Activated T-helper 2 cell treated with anti-CD3 and anti-CD28 coated beads, Interferon-gamma antibody, Interleukin-2, Interleukin-4, amounts not matched to agents 10 μg/mL and 5 μg/mL and 100 μg/mL, durations not matched to agents 14 hours and 24 hours and 36 hours (primary cell): ENCODE measurements around the gene CHST15. TPM values are rescaled to one million over a fixed set of nuclear protein-coding genes. Genes with fewer than 3 reads are reported as not detected.
A peak's percentile ranks its signal among the peaks of the same experiment; 100 is the strongest.

Source experiments
- DNase-seq: peaks from one replicate; pipeline ENCODE4 v3.0.0; 2021; ENCODE audit warnings: low spot score
- H3K27ac Mint-ChIP-seq: one replicate; pipeline ENCODE4 v1.8.0; 2021; ENCODE audit warnings: mixed read lengths
- H3K27me3 Mint-ChIP-seq: one replicate; pipeline ENCODE4 v1.8.0; 2021; ENCODE audit warnings: low read depth, mixed read lengths
- H3K36me3 Mint-ChIP-seq: one replicate; pipeline ENCODE4 v1.8.0; 2021; ENCODE audit warnings: low read depth, mixed read lengths
- H3K4me1 Mint-ChIP-seq: one replicate; pipeline ENCODE4 v1.8.0; 2021; ENCODE audit warnings: low read depth, mixed read lengths
- H3K4me3 Mint-ChIP-seq: one replicate; pipeline ENCODE4 v1.8.0; 2021; ENCODE audit warnings: low read depth, mild to moderate bottlenecking, moderate library complexity, mixed read lengths
- H3K9me3 Mint-ChIP-seq: one replicate; pipeline ENCODE4 v1.8.0; 2021; ENCODE audit warnings: mixed read lengths
- intact Hi-C: fragments of 100-400 bp; cut with micrococcal nuclease; formaldehyde crosslinking; loops from one replicate; pipeline ENCODE4 v1.15.1; 2023
- total RNA-seq: library from RNA; stranded (reverse); gene quantifications from 2 replicates; pipeline ENCODE4 v1.2.3, GENCODE V29; 2022

Gene CHST15
- total RNA-seq, 1 donor from 2014 or later: not detected

DNA sequence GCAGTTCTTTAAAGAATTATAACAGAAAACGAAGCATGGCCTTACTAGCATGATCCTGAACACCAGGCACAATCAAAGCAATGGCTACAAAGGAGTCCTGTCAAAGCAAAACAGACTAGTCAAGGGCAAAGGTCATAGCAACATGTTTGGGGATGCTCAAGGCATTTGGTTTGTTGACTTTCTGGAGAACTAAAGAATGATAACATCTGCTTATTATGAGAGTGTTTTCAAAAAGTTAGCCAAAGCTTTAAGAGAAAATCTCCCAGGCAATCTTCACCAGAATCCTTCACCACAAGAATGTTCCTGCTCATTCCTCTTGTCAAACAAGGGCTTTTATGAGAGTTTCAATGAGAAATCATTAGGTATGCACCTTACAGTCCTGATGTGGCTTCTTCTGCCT is 106.7 kb downstream of the CHST15 start:
- intact Hi-C loops: no loop called here
- Mint-ChIP-seq H3K9me3 (no peaks in the 10 kb centered on the region), H3K4me1 (no peaks in the 10 kb centered on the region), H3K36me3 (no peaks in the 10 kb centered on the region), H3K27ac (no peak overlapping the region), H3K4me3 (no peak overlapping the region), H3K27me3 (peaks cover 35% of the 10 kb centered on the region)
- DNase-seq: no peak

DNA sequence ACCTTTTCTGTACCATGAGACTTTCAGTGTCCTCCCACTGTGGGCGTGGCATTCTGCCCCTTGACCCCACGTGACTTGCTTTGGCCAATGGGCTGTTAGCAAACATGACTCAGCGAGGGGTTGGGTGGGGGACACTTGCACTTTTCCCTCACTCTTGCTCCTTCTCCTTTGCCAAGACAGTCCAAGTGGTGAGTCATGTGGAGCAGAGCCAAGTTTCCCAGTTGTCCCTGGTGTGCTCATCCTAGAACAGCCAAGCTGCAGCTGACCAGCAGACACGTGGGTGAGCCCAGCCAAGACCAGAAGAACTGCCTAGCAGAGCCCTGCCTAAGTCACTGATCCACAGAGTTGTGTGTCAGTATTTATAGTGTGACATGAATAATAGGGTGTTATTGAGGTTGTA is 119.0 kb downstream of the CHST15 start:
- Mint-ChIP-seq H3K36me3 (no peaks in the 10 kb centered on the region), H3K27me3 (peaks cover 49% of the 10 kb centered on the region), H3K4me3 (no peak overlapping the region), H3K4me1 (no peaks in the 10 kb centered on the region), H3K9me3 (no peaks in the 10 kb centered on the region), H3K27ac (no peak overlapping the region)
- no peak for DNase-seq
- intact Hi-C loops: no loop called here

DNA sequence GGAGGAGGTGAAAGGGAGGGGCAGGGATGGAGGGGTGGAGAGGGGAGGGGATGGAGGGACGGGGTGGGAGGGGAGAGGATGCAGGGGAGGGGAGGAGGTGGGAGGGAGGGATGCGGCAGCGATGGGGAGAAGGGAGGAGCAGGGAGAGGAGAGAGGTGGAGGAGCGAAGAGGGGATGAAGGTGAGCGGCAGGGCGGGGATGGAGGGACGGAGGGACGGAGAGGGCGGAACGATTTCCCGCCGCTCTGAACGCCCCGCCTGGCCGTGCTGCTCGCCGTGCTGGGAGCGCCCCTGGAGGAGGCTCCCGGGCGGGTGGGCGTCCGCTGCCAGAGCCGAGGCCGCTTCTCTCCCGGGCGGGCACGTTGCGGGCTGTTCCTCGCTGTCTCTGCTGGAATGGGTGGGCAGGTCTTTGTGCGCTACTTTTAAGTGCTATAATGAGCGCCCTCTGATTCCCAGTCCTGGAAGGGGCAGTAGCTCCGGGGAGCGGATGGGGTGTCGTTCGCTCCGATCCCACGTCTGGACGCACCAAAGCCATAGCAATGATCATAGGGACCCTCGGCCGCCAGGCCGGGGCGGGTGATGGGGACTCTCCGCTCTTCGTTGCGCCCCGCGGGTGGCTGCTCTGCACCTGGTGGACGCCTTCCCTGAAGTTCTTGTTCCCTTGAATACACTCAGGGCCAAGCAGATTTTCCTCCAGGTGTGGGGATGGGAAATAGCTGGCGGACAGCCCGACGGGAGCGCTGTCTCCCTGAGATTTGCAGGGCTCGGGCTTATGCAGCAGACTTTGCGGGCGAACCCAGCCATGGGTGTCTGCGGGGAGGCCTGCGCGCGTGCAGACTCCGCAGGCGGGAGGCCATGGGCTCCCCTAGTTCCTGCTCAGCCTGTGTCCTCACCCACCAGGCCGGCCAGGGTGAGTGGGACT is 120.7 kb downstream of the CHST15 start:
- peaks cover 51% of the 10 kb centered on the region for H3K27me3 Mint-ChIP-seq
- intact Hi-C loops: no loop called here
- no peaks in the 10 kb centered on the region for H3K9me3 Mint-ChIP-seq
- no peaks in the 10 kb centered on the region for H3K4me1 Mint-ChIP-seq
- no peaks in the 10 kb centered on the region for H3K36me3 Mint-ChIP-seq
- no peak overlapping the region for H3K27ac Mint-ChIP-seq
- DNase-seq: no peak
- H3K4me3 Mint-ChIP-seq: no peak overlapping the region

DNA sequence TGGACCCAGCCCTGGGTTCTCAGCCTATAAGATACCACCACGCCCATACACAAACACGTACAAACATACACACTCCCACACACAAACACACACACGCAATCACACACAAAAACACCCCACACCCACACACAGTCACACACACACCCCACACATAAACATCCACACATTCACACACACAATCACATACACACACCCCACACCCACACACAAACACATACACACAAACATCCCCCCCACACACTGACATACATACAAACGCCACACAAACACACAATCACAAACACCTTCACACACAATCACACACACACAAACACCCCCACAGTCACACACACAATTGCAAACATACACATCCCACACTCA is 122.5 kb downstream of the CHST15 start:
- peaks cover 50% of the 10 kb centered on the region for H3K27me3 Mint-ChIP-seq
- H3K4me1 Mint-ChIP-seq: no peaks in the 10 kb centered on the region
- H3K36me3 Mint-ChIP-seq: no peaks in the 10 kb centered on the region
- H3K27ac Mint-ChIP-seq: no peak overlapping the region
- H3K9me3 Mint-ChIP-seq: no peaks in the 10 kb centered on the region
- no peak for DNase-seq
- intact Hi-C loops: no loop called here
- H3K4me3 Mint-ChIP-seq: no peak overlapping the region

DNA sequence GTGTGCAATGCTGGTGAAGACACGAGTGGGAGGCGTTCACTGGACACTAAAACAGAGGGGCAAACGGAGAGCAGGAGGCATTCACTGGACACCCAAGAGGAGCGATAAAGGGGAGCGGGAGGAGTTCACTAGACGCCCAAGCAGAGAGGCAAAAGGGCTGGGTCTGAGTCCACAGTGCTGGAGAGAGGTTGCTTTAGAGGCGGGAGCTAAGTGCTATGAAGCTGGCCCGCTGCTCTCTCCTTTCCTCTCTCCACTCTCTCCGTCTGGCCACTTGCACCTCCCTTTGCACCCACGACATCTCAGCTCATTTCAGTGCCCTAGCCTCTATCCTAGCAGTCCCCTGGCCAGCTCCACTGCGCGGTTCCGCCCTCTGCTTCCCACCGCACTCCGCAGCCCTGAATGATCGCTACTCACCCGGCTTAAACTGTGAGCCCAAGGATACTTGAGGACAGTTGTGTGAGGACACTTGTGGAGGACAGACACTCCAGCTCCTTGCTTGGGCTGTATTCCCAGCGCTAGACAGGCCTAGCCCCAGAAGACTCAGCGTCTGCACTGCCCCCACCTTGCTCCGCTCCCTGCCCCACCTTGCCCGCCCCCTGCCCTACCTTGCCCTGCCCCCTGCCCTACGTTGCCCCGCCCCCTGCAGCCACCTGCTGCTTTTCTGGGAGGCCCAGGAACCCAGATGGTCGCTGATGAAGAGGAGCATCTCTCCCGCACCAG is 123.0 kb downstream of the CHST15 start:
- H3K4me1 Mint-ChIP-seq: no peaks in the 10 kb centered on the region
- no peak for DNase-seq
- no peak overlapping the region for H3K4me3 Mint-ChIP-seq
- intact Hi-C loops: no loop called here
- no peaks in the 10 kb centered on the region for H3K9me3 Mint-ChIP-seq
- H3K27me3 Mint-ChIP-seq: peaks cover 49% of the 10 kb centered on the region
- no peaks in the 10 kb centered on the region for H3K36me3 Mint-ChIP-seq
- H3K27ac Mint-ChIP-seq: no peak overlapping the region

DNA sequence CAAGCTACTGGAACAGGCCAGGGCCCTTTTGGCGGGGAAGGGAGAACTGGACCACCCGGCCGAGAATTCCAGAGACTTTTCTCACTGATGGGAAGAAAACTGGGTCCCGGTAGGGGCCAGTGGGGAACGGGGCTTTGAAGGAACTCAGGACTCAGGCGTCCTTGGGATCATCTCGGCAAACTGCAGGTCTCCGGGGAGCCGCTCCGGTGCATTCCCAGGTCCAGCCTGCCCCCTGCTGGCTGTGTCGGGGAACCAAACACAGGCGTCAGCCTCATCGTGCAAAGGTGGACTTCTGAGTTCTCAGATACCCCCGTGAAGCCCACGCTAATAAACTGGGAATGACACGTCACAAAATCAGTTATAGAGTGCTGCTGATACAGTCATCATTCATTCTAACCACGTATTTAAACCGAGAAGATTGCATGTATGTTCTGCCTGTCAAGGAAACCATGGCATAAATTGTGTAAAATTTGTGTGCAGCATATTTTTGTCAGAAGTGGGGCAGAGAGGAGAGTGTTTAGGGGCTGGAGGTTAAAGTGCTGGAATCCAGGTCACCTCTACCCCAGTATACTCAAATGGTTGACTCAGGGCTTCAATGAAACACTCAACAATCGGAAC is 125.7 kb downstream of the CHST15 start:
- no peaks in the 10 kb centered on the region for H3K36me3 Mint-ChIP-seq
- H3K27me3 Mint-ChIP-seq: peaks cover 25% of the 10 kb centered on the region
- H3K9me3 Mint-ChIP-seq: no peaks in the 10 kb centered on the region
- H3K4me1 Mint-ChIP-seq: no peaks in the 10 kb centered on the region
- H3K27ac Mint-ChIP-seq: no peak overlapping the region
- peak; percentile 19 for DNase-seq
- intact Hi-C loops: loop anchor here (1.0 to 5.0 kb wide), 2 partner anchors 385 to 835 kb away; no protein-coding TSS in a partner anchor
- H3K4me3 Mint-ChIP-seq: no peak overlapping the region

DNA sequence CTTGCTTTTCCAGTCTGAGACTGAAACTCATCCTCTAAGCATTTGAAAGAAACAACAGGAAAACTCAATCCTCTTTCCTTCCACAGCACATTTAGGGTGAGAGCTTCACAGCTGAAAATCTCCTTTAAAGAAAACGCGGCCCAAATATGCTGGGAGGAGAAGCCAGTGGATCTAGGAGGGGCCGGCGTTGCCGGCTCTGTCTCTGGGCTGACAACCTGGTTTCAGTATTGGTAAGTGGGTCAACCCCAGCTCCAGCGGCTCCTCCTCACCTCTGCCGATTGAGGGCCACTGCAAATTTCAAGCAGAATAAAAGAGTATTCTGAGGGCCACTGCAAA is 126.5 kb downstream of the CHST15 start:
- DNase-seq: no peak
- intact Hi-C loops: loop anchor here (1.0 to 5.0 kb wide), 2 partner anchors 385 to 835 kb away; no protein-coding TSS in a partner anchor
- Mint-ChIP-seq H3K9me3 (no peaks in the 10 kb centered on the region), H3K27me3 (peaks cover 23% of the 10 kb centered on the region), H3K4me1 (no peaks in the 10 kb centered on the region), H3K27ac (no peak overlapping the region), H3K4me3 (no peak overlapping the region), H3K36me3 (no peaks in the 10 kb centered on the region)

DNA sequence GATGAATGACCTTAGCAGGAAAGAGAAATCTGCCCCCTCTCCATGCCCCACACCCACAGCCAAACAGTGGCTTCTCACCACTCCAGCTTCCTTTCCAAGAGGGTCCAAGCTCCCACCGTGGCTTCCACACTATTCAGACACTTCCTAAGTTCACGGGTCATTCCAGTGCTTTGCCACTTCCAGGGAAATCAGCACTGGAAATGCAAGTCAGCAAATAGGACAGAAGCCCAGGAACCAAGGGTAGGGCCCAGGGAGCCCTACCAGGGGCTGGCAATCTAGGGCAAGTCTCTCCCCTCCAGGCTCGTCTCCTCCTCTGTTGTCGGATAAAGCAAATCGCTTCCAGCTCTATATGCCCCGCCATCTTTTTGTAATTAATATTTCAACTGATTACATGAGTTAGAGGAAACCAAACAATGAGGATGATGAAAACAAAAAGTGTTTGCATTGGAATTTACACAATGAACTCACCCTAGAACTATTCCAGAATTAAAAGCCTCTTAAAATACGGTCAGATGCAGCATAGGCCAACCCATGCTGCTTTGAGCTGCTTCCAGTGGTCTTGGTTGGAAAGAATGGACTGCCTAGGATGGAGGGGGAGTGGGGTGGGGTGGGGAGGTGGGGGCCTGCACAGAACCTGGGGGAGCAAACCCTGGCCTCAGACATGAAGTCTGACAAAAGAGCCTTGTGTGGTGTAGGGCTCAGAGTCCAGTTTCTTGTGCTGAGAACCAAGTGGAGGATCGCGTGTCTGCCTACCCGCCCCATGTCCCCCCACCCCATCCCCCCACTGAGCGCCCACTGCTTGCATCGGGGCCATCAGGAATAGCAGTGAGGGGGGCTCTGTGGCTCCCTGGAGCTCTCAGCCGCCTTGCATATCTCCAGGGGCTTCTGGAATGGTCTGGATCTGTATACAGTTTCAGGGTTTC is 127.2 kb downstream of the CHST15 start:
- intact Hi-C loops: loop anchor here (5.0 kb wide), 1 partner anchor 834 kb away; no protein-coding TSS in a partner anchor
- H3K27ac Mint-ChIP-seq: no peak overlapping the region

DNA sequence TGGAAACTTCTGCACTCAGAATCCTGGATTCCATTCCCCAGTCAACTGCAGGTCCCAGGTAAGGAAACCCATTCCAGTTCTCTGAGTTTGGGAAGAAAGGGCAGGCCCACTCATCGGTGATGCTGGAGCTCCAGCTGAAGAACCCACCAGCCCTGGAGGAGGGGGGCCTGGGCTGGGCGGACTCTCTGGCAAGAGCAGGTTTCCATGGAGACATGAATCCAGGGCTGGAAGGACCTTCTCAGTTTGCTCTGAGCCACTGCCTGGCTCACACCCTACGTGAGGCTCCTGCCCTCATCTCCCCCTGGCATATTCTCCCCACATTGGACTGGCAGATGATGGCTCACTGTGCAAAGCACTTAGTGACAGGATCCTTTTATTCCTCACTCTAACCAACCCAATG is 128.4 kb downstream of the CHST15 start:
- H3K36me3 Mint-ChIP-seq: no peaks in the 10 kb centered on the region
- H3K4me1 Mint-ChIP-seq: no peaks in the 10 kb centered on the region
- no peak overlapping the region for H3K4me3 Mint-ChIP-seq
- H3K9me3 Mint-ChIP-seq: no peaks in the 10 kb centered on the region
- intact Hi-C loops: loop anchor here (5.0 kb wide), 1 partner anchor 833 kb away; no protein-coding TSS in a partner anchor
- peaks cover 11% of the 10 kb centered on the region for H3K27me3 Mint-ChIP-seq
- H3K27ac Mint-ChIP-seq: no peak overlapping the region
- no peak for DNase-seq

More for the DNA sequence above, 127.2 kb downstream of the CHST15 start:
- Mint-ChIP-seq H3K4me1 (no peaks in the 10 kb centered on the region), H3K27me3 (peaks cover 17% of the 10 kb centered on the region), H3K4me3 (no peak overlapping the region), H3K9me3 (no peaks in the 10 kb centered on the region), H3K36me3 (no peaks in the 10 kb centered on the region)
- no peak for DNase-seq

DNA sequence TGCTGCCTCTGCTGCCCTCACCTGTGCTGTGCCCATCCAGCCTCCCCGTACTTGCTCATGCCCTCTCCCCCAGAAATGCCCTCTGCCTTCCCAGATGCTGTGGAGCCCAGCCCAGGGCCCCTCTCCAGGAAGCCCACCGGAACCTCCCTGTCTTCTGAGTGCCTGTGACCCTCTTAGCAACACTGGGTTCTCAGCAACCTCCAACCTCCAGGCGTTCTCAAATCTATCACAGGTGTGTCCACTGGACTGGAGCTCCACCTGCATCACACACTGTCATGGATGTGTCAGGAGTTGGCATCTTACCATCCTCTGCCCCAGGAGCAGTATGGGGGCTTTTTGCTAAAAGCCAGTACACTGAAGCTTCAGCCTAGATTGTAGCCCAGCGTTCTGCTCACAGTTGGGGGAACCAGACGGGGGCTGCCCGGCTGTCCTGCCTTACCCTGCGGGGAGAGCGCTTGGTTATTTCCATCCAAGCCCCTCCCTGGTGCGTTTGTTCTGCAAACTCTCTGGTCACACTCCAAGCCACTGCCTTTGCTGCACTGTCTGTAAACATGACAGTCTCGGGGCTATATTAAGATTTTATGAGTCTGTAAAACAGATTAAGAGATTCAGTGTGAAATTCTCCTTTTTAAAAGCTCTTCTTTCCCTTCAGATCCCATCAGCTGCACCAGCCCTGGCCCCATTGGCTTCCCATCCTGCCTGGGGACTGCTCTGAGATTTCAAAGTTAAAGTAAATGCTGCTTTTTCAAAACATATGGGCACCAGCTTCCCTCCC is 130.5 kb downstream of the CHST15 start:
- H3K4me3 Mint-ChIP-seq: no peak overlapping the region
- intact Hi-C loops: no loop called here
- no peak for DNase-seq
- no peaks in the 10 kb centered on the region for H3K9me3 Mint-ChIP-seq
- H3K27ac Mint-ChIP-seq: no peak overlapping the region
- peaks cover 3% of the 10 kb centered on the region for H3K27me3 Mint-ChIP-seq
- no peaks in the 10 kb centered on the region for H3K4me1 Mint-ChIP-seq
- H3K36me3 Mint-ChIP-seq: no peaks in the 10 kb centered on the region

DNA sequence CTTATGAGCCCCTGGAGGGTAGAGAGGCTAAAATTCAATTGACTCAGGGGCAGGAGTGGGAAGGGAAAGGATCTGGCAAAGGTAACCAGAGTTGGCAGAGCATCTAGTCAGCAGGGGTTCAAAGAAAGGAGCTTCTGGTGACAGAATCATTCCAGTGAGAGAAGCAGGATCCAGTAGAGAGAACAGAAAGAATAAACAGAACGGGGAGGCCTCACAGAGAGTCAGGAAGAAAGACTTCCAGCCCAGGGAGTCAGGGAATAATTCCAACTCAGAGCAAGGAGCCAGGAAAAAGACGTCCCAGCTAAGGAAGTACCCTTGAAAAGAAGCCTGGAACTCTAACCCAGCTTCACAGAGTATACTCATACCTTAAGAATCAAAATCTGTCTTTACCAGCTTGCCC is 135.2 kb downstream of the CHST15 start:
- Mint-ChIP-seq H3K27ac (no peak overlapping the region), H3K27me3 (no peaks in the 10 kb centered on the region), H3K4me3 (no peak overlapping the region), H3K36me3 (no peaks in the 10 kb centered on the region), H3K4me1 (no peaks in the 10 kb centered on the region), H3K9me3 (no peaks in the 10 kb centered on the region)
- DNase-seq: no peak
- intact Hi-C loops: no loop called here
